Activated T-cell treated with anti-CD3 and anti-CD28 coated beads for 1 hour (primary cell): ENCODE measurements around the gene SERHL2.
"Not testable (repeated sequence)": the region's sequence is repeated elsewhere in the genome, so short reads cannot be mapped to it uniquely, and the experiment has no call there.

Experiments
- DNase-seq: peaks from one replicate; pipeline ENCODE4 v3.0.0-alpha.2; 2020; ENCODE audit warnings: low read depth

SERHL2 gene

DNA sequence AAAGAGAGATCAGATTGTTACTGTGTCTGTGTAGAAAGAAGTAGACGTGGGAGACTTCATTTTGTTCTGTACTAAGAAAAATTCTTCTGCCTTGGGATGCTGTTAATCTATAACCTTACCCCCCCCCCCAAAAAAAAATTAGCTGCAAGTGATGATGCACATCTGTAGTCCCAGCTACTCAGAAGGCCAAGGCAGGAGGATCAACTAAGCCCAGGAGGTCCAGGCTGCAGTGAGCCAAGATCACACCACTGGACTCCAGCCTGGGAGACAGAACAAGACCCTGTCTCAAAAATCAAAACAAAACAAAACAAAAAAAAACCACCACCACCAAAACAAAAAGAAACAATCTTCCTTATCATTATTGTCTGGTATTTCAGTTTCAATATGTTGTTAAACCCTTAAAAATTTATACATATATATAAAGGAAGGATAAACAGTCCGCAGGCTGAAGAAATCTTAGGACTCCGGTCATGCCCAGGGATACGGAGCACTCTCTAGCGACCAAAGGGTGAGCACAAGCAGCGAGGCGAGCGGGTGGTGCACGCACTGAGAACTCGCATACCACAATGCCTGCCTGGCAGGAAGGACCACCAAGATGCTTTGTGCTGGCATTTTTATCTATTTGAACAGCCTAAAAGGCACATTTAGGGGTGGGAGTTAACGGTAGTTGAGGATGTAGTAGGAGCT lies 54.5 kb downstream of the SERHL2 start:
- no peak for DNase-seq

DNA sequence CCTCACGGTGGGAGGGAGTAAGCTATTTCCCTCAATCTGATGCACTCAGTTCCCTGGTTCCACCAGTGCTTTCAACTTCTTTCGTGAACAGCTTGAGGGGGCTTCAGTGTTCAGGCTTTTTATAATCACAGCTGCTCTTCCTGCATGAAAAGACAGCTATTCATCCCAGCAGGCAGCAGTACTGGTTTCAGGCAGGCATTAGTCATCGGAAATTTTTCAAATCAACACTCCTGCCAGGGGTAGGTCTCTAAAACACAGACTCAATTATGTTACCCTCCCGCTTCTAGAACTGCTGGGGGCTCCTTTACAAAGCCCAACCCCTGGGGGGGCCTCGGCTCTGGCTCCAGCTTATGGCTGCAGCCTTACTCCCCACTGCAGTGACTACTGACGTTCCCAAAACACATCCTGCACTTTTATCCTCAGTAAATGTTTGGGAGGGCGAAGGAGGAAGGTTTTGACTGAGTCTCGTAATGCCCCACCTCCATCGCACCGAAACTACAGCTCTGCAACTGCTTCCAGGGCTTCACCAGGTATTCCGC lies 55.1 kb downstream of the SERHL2 start:
- no peak for DNase-seq

DNA sequence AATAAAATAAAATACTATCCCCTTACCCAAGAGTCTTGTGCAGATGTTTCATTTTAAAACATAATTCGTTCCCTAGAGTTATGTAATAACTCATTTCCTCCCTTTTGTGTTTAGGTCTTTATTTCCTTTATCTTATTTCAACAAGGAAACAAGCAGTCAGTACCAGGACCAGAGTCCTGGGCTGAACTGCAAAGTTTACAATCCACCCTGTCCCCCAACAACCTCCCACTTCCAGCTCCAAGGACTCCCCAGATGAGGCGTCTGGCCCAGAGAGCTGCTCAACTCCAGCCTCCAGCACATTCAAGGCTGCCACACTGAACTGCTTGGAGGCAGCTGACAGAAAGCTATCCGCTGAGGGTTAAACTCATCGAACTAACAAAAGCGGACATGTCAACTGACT lies 56.4 kb downstream of the SERHL2 start:
- DNase-seq: no peak

DNA sequence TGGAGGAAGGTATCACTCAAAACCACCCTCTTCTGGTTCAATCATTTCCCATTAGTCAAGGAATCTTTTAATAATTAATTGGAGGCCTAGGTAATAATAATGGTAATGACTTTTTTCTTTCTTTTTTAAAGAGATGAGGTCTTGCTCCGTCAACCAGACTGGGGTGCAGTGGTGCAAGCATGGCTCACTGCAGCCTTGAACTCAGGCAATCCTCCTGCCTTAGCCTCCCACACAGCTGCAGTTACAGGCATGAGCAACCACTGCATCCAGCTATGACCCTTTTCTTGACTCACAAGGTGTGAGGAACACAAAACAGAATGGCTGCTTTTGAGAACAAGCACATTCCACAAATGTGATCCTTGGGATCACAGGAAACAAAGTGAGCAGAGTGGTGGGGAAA lies 57.3 kb downstream of the SERHL2 start:
- no peak for DNase-seq

GRCh38 chr22:42612336-42612735 lies 58.6 kb downstream of the SERHL2 start:
- no peak for DNase-seq

DNA sequence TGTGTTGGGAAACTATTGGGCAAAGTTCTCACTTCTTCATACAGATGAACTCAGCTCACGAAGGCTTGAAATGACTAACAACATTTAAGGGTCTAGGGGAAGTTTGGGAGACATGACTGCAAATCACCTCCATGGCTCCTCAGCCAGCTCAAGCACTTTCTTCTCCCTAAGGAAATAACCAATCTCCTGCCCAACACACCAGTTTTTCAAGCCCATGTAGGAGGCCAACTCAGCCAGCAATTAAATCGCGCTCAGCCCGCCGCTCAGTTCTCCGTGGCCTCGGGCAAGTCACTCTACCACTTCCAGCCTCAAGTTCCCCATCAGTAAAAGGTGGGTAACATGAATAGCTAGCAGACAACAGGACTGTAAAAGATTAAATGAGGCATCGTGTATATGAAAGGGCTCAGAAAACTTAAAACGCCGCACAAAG lies 60.1 kb downstream of the SERHL2 start:
- no peak for DNase-seq

DNA sequence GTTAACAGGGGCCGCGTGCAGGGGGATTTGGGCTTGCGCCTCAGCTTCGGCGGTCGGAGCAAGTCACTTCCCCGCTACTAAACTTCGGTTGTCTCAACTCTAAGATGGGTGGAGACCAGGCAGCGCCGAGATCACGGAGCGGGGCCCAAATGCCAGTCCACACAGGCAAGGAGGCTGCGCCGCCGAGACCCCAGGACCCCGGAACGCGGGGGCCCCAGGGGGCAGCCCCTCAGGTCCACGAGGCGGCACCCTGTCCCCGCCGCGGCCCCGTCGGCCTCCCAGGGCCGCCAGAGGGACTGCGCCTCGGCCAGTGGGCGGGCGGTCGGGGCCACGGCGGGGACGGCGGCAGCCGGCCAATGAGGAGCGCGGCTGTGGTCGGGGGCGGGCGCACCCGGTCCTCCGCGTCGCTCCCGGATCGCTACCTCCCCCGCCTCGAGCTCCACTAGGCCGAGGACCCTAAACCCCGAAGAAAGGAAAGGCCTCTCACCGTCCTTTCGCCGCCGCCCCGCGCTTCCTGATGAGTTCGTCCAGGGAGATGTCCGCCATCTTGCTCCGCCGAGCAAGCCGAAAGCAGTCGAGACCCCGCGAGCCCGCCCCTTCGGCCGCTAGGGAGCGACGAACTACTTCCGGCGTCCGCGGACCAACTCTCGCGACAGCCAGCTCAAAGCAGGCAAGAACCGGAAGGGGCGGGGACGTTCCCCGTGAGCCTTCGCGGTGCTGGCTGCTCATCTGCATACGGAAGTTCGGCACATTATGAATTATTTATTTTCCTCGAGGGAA lies 60.7 kb downstream of the SERHL2 start, which contains the start of gene POLDIP3:
Gene POLDIP3, minus strand, starts transcription at position 572 of the 780 bp plus-strand sequence. Its CDS starts 26 bp downstream, at position 546.
- peak; percentile 97 for DNase-seq

DNA sequence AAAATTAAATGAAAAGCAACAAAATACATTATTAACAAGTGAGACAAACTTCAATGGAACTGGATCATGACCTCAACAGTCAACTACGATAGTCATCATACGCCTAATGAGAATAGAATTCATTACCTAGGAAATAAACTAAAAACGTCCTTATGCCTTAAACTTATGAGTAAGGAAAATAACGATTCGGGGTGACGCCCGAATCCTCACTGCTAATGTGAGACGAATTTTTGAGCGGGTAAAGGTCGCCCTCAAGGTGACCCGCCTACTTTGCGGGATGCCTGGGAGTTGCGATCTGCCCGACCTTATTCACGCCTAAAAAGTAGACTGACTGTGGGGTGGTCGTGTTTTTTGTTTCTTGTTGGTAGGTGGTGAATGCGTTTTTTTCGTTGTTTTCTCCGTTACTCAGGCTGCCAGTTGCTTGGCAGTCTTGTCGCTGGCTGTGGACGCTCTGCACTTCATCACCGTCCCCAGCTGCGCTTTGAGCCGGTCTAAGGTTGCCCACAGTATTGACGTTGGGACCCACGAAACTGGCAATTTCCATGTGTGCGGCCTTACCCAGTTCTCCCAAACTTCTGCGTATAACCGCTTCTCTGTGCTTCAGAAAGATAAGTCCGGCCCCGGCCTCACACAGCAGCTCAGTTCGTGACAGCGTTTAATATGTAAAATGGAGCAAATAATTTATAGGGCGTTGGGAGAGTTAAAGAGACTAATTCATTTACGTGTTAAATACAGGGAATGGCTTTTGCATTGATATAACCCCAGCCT lies 61.5 kb downstream of the SERHL2 start:
- peak; percentile 68 for DNase-seq

GRCh38 chr22:42615860-42616175 lies 62.1 kb downstream of the SERHL2 start:
- not testable (repeated sequence) for DNase-seq

DNA sequence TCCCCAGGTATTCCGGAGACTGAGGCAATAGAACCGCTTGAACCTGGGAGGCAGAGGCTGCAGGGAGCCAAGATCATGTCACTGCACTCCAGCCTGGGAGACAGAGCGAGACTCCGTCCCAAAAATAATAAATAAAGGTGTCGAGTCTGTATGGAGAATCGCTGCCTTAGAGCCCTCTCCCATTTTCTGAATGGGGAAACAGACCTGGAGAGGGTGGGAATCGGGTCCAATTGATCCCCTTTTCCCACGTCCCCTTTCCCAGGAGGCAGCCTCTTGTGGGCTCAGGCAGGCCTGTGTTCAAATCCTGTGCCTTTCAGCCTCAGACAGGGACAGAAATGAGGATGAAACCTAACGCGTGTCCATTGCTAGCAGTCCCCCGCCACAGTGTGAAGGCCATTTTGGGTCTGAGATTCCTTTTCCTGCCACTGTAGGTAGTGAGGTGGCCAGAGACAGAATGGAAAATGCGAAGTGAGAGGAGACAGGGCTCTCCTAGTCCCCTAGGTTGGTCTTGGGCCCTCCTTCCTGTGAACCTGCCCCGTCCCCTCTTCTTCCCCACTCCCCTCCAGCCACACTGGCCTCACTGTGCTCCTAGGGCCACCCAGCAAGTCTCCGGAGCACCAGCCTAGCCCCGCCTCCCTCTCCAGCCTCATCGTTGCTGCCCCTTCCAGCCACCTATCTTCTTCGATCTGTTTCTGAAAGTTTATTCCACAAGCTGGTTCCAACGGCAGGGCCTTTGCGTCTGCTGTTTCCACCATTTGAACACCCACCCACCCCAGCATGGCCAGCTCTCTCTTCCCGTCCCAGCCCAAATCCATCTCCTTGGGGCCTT lies 63.6 kb downstream of the SERHL2 start:
- DNase-seq: no peak

- no peak for DNase-seq
These were observed 65.7 kb downstream of the SERHL2 start for GRCh38 chr22:42619261-42620063.

GRCh38 chr22:42620084-42620483 lies 66.3 kb downstream of the SERHL2 start:
- no peak for DNase-seq

- peak; percentile 42 for DNase-seq
These were observed 67.8 kb downstream of the SERHL2 start for GRCh38 chr22:42621505-42622002.

- DNase-seq: no peak
These were observed 68.4 kb downstream of the SERHL2 start for GRCh38 chr22:42622061-42622710.

GRCh38 chr22:42623301-42623751 lies 69.6 kb downstream of the SERHL2 start:
- DNase-seq: no peak
